Activated CD4-positive, alpha-beta T cell treated with anti-CD3 and anti-CD28 coated beads for 36 hours (primary cell): ENCODE data around the gene SORCS3. TPM values are rescaled to one million over a fixed set of nuclear protein-coding genes. Genes with fewer than 3 reads are reported as not detected.

Experiments used
- ATAC-seq: fragments of 200-7000 bp; cut with Tn5 transposase; one replicate; pipeline ENCODE4 v1.10.0; 2021; ENCODE audit warnings: mild to moderate bottlenecking, moderate library complexity
- CTCF ChIA-PET: fragments of 350-600 bp; sonication (Branson Sonifier 250); formaldehyde crosslinking; loops from one replicate; lab custom pipeline; 2021; ENCODE audit warnings: antibody characterized with exemption; lab: Charles Lee
- POLR2A ChIA-PET: fragments of 350-600 bp; sonication (Branson Sonifier 250); formaldehyde crosslinking; loops from one replicate; lab custom pipeline; 2021; ENCODE audit warnings: antibody characterized with exemption, inconsistent platforms; lab: Charles Lee
- DNase-seq: peaks from one replicate; pipeline ENCODE4 v3.0.0-alpha.2; 2020
- H3K27ac Mint-ChIP-seq: one replicate; pipeline ENCODE4 v1.8.0; 2021; ENCODE audit warnings: mixed read lengths
- H3K27me3 Mint-ChIP-seq: one replicate; pipeline ENCODE4 v1.8.0; 2021; ENCODE audit warnings: mixed read lengths
- H3K36me3 Mint-ChIP-seq: one replicate; pipeline ENCODE4 v1.8.0; 2021; ENCODE audit warnings: low read depth, mixed read lengths
- H3K4me1 Mint-ChIP-seq: one replicate; pipeline ENCODE4 v1.8.0; 2021; ENCODE audit warnings: mixed read lengths
- H3K4me3 Mint-ChIP-seq: one replicate; pipeline ENCODE4 v1.8.0; 2021; ENCODE audit warnings: mild to moderate bottlenecking, moderate library complexity, mixed read lengths
- H3K9me3 Mint-ChIP-seq: one replicate; pipeline ENCODE4 v1.8.0; 2021; ENCODE audit warnings: low read depth, mixed read lengths
- intact Hi-C, 2 experiments: fragments of 100-400 bp; cut with DNase I in 1 of 2; cut with micrococcal nuclease in 1 of 2; formaldehyde crosslinking; loops; one replicate each; pipeline versions ENCODE4 v1.14.2 to v1.15.1; 2022 to 2024; cut with DNase I, micrococcal nuclease
- total RNA-seq, 2 experiments: library from RNA; stranded (reverse); gene quantifications; one replicate each; pipeline ENCODE4 v1.2.3, GENCODE V29; 2021

Gene SORCS3
- total RNA-seq, 2 experiments from 2014 or later = not detected

DNA sequence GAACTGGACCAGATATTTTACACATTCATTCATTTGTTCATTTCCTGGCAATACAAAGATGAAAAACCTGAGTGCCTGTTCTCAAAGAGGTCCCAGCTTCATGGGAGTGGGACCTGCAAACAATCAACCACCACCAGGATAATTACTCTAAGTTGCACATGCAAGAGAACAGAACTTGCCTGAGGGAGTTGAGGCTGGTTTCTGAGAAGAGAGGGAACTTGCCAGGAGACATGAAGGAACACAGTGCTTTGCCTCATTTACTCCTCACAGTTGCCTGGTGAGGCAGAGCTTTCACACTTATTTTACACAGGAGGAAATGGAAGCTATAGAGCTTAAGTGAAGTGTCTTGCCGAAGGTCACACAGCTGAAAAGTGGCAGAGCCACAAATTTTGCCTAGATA, 170.1 kb downstream of the SORCS3 start:
- H3K4me1 Mint-ChIP-seq = no peaks in the 10 kb centered on the region
- H3K36me3 Mint-ChIP-seq = no peaks in the 10 kb centered on the region
- no peak overlapping the region for H3K4me3 Mint-ChIP-seq
- H3K27ac Mint-ChIP-seq = no peak overlapping the region
- peaks cover 2% of the 10 kb centered on the region for H3K27me3 Mint-ChIP-seq
- DNase-seq (no peak), ATAC-seq (no peak)
- intact Hi-C loops = no loop called here
- H3K9me3 Mint-ChIP-seq = no peaks in the 10 kb centered on the region
- ChIA-PET POLR2A (no interaction called here), CTCF (no interaction called here)

DNA sequence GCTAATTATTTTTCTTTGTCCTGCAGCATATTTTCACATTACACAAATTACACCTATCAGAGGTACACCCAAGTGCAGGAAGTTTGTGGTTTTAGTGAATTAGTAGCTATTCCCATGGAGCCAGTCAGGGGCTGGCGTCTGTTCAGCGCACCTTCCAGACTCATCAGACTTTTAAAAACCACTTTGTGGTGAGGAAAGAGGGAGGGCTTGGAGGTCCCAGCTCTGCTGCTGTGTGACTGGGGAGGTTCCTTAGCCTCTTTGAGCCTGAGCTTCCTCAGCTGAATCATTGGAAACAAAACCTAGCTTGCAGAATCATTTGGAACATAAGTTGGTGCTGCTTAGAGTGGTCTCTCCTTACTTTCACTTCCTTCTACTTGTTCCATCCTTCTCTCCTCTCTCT, 175.4 kb downstream of the SORCS3 start:
- DNase-seq (no peak), ATAC-seq (no peak)
- H3K4me1 Mint-ChIP-seq = peaks cover 4% of the 10 kb centered on the region
- ChIA-PET POLR2A (no interaction called here), CTCF (no interaction called here)
- H3K4me3 Mint-ChIP-seq = no peak overlapping the region
- H3K27ac Mint-ChIP-seq = no peak overlapping the region
- H3K36me3 Mint-ChIP-seq = no peaks in the 10 kb centered on the region
- peaks cover 6% of the 10 kb centered on the region for H3K27me3 Mint-ChIP-seq
- intact Hi-C loops = no loop called here
- H3K9me3 Mint-ChIP-seq = peaks cover 2% of the 10 kb centered on the region

DNA sequence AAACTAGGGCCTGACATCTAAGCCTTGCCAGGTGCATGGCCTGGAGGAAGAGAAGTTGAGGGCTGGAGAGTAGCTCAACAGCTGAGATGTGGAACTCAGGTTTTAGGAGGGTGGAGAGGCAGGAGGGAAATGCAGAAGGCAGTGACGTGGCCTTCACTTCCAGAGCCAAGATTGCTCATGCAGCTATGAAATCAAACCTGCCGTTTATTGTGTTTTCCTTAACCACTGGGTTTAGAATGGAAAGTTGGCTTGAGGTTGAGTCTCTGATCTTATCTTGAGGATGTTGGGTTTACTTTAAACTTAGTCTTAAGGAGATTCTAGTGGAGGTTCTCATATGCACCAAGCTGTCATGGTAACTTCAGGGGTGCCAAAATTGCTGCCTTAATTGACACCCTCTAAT, 178.6 kb downstream of the SORCS3 start:
- POLR2A ChIA-PET = no interaction called here
- no peak overlapping the region for H3K4me3 Mint-ChIP-seq
- H3K27me3 Mint-ChIP-seq = peaks cover 10% of the 10 kb centered on the region
- H3K27ac Mint-ChIP-seq = no peak overlapping the region
- no peak for DNase-seq
- peaks cover 4% of the 10 kb centered on the region for H3K4me1 Mint-ChIP-seq
- no peak for ATAC-seq
- H3K36me3 Mint-ChIP-seq = no peaks in the 10 kb centered on the region
- CTCF ChIA-PET = no interaction called here
- intact Hi-C loops = no loop called here
- peaks cover 2% of the 10 kb centered on the region for H3K9me3 Mint-ChIP-seq

DNA sequence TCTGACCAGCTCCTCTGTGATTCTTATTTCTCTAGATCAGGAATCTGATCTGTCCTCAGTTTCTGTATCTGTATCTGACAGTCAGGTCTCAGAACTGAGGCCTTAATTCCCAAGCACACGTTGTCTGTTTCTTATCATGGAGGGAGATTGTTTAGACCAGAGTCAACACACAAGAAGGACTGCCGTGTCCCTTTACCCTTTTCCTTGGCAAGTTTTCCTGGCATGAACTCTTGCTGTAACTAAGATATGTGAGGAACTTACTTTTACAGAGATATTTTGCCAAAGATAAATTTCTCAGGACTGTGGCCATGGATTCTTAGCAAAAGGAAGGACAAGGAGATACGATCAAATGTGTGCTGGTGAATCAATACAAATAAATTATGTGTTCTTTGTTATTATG, 181.0 kb downstream of the SORCS3 start:
- Mint-ChIP-seq H3K27ac (no peak overlapping the region), H3K36me3 (no peaks in the 10 kb centered on the region), H3K4me1 (peaks cover 4% of the 10 kb centered on the region), H3K4me3 (no peak overlapping the region), H3K27me3 (peaks cover 10% of the 10 kb centered on the region), H3K9me3 (peaks cover 5% of the 10 kb centered on the region)
- DNase-seq (no peak), ATAC-seq (no peak)
- CTCF ChIA-PET = no interaction called here
- intact Hi-C loops = no loop called here
- POLR2A ChIA-PET = no interaction called here

DNA sequence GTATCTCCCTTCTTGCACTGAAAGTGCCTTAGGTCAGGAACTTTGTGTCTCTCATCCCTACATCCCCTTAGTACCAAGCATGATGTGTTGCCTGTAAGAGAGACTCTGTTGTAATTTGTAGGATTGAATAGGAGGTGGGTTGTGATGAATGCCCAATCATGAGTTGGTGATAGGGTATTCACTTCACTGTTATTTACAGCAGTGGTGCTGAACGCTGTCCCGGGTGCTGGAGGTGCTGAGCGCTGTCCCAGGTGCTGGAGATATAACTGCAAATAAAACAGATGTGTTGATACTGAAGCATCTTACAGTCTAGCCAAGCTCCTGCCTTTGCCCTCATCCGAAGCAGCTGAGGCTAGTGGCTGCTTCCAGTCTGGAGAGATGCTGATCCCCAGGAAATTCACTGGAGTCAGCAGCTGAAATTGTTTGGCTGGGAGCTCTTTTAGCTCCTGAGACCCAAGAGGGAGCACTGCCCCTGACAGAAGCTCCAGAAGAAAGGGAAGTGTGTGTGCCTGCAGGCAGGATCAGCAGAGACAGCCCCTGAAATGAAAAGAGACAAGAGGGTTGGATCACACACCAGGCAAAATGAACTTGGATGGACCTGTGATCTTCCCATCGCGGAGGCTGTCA, 183.4 kb downstream of the SORCS3 start:
- intact Hi-C loops = no loop called here
- peaks cover 4% of the 10 kb centered on the region for H3K4me1 Mint-ChIP-seq
- peaks cover 5% of the 10 kb centered on the region for H3K9me3 Mint-ChIP-seq
- peaks cover 8% of the 10 kb centered on the region for H3K27me3 Mint-ChIP-seq
- ChIA-PET CTCF (no interaction called here), POLR2A (no interaction called here)
- no peak for ATAC-seq
- H3K36me3 Mint-ChIP-seq = no peaks in the 10 kb centered on the region
- DNase-seq = peak; percentile 50
- no peak overlapping the region for H3K27ac Mint-ChIP-seq
- no peak overlapping the region for H3K4me3 Mint-ChIP-seq

DNA sequence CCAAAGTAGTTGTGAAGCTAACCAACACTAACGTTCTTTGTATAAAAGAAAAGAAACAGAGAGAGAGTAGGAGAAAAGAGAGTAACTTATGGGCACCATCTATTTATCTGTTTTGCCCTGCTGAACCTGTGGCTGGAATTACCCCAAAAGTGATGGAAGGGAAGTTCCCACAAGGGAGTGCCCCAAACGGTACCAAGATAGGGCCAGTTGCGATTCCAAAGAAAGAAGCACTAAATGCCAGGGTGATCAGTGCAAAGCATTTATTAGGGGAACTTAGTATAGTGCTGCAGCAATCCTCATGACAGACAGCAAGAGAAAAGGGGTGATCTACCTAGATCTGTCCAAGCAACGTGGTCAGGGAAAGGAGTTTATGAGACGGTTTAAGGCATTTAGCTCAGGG, 190.2 kb downstream of the SORCS3 start:
- no peaks in the 10 kb centered on the region for H3K27me3 Mint-ChIP-seq
- no peak overlapping the region for H3K4me3 Mint-ChIP-seq
- intact Hi-C loops = no loop called here
- ATAC-seq = no peak
- CTCF ChIA-PET = no interaction called here
- H3K27ac Mint-ChIP-seq = no peak overlapping the region
- H3K4me1 Mint-ChIP-seq = no peaks in the 10 kb centered on the region
- no peaks in the 10 kb centered on the region for H3K9me3 Mint-ChIP-seq
- POLR2A ChIA-PET = no interaction called here
- DNase-seq = no peak
- no peaks in the 10 kb centered on the region for H3K36me3 Mint-ChIP-seq

DNA sequence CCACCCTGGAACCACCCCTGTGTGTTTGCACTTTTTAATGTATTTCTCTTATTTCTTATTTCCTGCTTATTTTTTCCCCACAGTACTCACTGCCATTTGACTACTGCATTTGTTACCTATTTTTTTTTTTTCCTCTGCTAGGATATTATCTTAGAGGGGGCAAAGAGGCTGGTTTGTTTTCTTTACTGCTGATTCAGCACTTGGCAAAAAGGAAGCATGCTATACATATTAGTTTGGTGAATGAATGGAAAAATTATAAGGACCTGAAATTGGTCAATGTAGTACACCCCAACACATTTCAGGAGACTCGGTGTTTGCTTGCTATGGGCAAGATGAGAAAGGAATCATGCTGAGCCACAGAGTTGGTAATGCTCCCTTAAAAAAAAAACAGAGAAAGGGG, 193.5 kb downstream of the SORCS3 start:
- intact Hi-C loops = no loop called here
- Mint-ChIP-seq H3K4me1 (no peaks in the 10 kb centered on the region), H3K4me3 (no peak overlapping the region), H3K36me3 (no peaks in the 10 kb centered on the region), H3K27ac (no peak overlapping the region), H3K27me3 (no peaks in the 10 kb centered on the region), H3K9me3 (no peaks in the 10 kb centered on the region)
- CTCF ChIA-PET = no interaction called here
- ATAC-seq = no peak
- POLR2A ChIA-PET = no interaction called here
- no peak for DNase-seq

DNA sequence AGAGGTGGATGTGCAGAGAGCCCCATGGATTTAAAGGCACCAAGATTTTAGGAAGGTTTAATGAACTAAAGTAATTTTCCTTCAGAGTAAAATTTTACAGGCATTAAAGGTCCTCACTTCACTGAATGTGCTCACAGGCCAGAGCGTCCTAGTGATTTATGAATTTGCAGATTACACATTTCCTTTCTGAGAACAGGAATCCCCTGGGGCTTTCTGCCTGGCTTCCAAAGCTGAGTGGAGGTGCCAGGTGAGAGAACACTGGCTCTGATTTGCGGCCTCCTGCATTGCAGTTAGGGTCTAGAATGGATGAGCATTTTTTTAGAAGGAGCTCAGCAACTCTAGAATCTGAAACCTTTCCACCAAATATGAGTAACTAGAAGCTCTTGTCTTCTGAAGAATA, 194.3 kb downstream of the SORCS3 start:
- ChIA-PET POLR2A (no interaction called here), CTCF (no interaction called here)
- intact Hi-C loops = no loop called here
- H3K27me3 Mint-ChIP-seq = no peaks in the 10 kb centered on the region
- H3K27ac Mint-ChIP-seq = no peak overlapping the region
- H3K9me3 Mint-ChIP-seq = no peaks in the 10 kb centered on the region
- no peak overlapping the region for H3K4me3 Mint-ChIP-seq
- DNase-seq (no peak), ATAC-seq (no peak)
- H3K4me1 Mint-ChIP-seq = no peaks in the 10 kb centered on the region
- no peaks in the 10 kb centered on the region for H3K36me3 Mint-ChIP-seq

DNA sequence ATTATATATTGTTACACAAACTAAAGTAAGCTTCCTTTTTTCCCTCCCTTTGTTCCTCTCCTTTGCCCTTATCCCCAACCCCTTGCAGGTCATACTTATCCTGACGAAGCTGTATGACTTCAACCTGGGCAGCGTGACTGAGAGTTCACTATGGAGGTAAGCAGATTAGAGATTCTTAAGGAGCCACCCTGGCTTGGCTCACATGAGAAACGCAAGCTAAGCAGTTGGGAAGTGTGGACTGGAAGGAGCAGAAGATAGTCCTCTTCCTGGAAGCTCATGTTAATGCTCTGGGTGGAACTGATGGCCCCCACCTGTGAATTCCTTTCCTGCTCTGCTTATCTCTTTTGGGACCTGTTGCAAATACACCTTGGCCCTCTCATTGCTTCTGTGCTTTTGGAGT, 201.6 kb downstream of the SORCS3 start:
- intact Hi-C loops = no loop called here

DNA sequence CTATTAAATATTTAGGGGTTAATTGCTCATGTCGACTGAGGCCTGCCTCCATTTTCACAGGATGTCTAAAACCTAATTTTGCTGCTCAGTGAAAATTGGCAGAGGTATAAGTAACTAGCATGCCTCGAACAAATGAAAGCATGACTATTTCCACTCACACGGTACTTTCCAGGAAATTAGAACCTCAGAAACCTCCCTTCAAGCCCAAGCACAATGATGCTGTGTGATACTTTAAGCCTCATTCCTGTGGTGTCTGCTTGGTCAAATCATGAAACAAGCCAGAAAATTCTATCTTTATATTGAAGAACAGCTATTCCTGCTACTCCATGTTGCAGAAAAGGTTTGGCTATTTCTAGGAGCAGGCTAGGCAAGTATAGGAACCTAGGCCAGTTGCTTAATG, 203.0 kb downstream of the SORCS3 start:
- intact Hi-C loops = no loop called here
- no peaks in the 10 kb centered on the region for H3K9me3 Mint-ChIP-seq
- H3K4me3 Mint-ChIP-seq = no peak overlapping the region
- ChIA-PET CTCF (no interaction called here), POLR2A (no interaction called here)
- H3K4me1 Mint-ChIP-seq = no peaks in the 10 kb centered on the region
- DNase-seq (no peak), ATAC-seq (no peak)
- no peaks in the 10 kb centered on the region for H3K36me3 Mint-ChIP-seq
- no peak overlapping the region for H3K27ac Mint-ChIP-seq
- H3K27me3 Mint-ChIP-seq = no peaks in the 10 kb centered on the region

More for the DNA sequence above, 201.6 kb downstream of the SORCS3 start:
- Mint-ChIP-seq H3K27ac (no peak overlapping the region), H3K27me3 (no peaks in the 10 kb centered on the region), H3K36me3 (no peaks in the 10 kb centered on the region), H3K4me1 (no peaks in the 10 kb centered on the region), H3K4me3 (no peak overlapping the region), H3K9me3 (no peaks in the 10 kb centered on the region)
- ATAC-seq (no peak), DNase-seq (no peak)
- CTCF ChIA-PET = no interaction called here
- POLR2A ChIA-PET = no interaction called here

DNA sequence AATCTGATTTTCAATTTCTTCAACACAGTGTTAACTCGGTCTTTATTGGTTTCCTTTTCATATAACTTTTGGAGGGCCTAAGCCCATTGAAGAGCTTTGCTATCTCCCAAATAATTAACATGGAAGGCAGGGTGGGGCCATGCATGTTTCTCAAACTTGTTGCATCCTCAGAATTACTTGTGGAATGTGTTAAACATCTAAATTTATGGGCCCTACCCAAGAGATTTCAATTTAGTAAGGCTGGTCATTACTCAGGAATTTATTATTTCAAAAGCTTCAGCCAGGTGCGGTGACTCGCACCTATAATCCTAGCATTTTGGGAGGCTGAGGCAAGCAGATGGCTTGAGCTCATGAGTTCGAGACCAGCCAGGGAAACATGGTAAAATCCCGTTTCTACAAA, 208.9 kb downstream of the SORCS3 start:
- Mint-ChIP-seq H3K4me3 (no peak overlapping the region), H3K27ac (no peak overlapping the region), H3K36me3 (no peaks in the 10 kb centered on the region), H3K9me3 (no peaks in the 10 kb centered on the region), H3K4me1 (no peaks in the 10 kb centered on the region), H3K27me3 (no peaks in the 10 kb centered on the region)
- intact Hi-C loops = no loop called here
- ChIA-PET CTCF (interaction anchor here (0.6 kb wide), 2 partner anchors 781 to 962 kb away, joined by 3 read pairs; no protein-coding TSS in a partner anchor), POLR2A (no interaction called here)
- ATAC-seq (no peak), DNase-seq (no peak)

DNA sequence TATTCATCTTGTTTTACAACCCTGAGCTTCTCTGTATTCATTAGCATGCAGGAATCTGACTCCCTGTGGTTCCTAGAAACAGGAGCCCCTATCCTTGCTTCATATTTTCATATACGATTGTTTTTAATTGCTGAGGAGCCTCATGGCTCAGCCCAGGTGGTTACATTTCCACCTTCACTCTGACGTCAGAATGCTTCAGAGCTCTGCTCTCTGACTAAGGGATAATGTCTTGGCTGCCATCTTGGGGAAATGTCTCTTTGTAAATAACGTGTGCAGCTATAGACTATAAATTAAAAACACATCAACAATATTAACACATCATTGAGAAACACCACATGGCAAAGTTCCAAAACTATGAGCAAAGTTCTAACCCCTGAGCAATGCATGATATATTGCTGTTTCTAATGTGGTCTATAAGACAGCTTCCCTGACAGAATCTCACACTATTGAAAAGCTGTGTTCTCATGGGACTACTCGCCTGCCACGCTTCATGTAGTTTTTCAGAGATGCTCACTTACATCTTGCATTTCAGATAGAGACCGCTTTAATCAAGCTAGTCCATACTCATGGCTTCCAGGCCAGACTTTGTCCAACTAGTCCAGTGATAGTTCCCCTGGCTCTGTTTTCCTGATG, 227.0 kb downstream of the SORCS3 start:
- no peak overlapping the region for H3K27ac Mint-ChIP-seq
- ChIA-PET CTCF (no interaction called here), POLR2A (no interaction called here)
- intact Hi-C loops = no loop called here
- no peaks in the 10 kb centered on the region for H3K9me3 Mint-ChIP-seq
- no peak overlapping the region for H3K4me3 Mint-ChIP-seq
- peaks cover 2% of the 10 kb centered on the region for H3K27me3 Mint-ChIP-seq
- no peaks in the 10 kb centered on the region for H3K36me3 Mint-ChIP-seq
- no peak for ATAC-seq
- no peak for DNase-seq
- H3K4me1 Mint-ChIP-seq = no peaks in the 10 kb centered on the region
